MM.1S (cell line): ENCODE results near the gene COL18A1.

Source experiments
- EZH2 ChIP-seq: fragments of 300-600 bp; sonication (generic); optimal IDR thresholded peaks from 2 replicates; pipeline ENCODE3; 2017; ENCODE audit warnings: low read depth, mild to moderate bottlenecking, antibody characterized with exemption, low read length, mixed read lengths
- TF ChIP-seq, protein P1 (sequence below): fragments of 300-600 bp; sonication (generic); IDR thresholded peaks from 2 replicates; pipeline ENCODE4 v1.5.1; 2016; ENCODE audit warnings: antibody characterized with exemption, low read length, mixed read lengths

DNA sequence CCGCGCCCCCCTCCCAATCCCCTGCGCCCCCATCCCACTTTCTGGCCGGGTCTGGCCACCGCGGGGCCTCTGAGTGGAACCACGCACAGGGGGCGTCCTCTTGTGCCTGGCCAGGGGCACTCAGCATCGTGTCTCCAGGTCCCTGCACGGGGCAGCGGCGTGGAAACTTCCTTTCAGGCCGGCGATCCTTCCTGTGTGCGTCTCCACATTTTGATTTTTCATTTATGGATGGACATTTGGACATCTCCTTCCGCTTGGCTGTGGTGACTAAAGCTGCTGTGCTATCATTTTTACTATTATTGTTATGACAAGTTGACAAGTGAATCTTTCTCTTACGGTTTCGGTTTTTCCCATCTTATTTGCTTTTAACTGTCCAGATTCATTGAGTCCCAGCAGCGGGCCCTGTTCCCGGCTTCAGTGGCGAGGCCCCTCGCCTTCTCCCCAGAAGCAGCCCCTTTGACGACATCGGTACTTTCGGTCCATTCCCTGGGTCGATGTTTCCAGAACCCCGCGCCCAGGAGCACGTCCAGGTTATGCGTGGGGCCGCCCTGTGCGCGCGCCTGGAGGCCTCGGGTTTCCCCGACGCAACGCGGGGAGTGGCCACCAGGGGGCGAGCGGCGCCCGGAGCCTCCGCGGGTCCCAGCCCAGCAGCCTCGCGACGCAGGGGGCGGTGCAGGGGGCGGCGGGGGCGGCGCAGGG is 149.7 kb downstream of the COL18A1 start:
- TF ChIP-seq, protein P1, sequence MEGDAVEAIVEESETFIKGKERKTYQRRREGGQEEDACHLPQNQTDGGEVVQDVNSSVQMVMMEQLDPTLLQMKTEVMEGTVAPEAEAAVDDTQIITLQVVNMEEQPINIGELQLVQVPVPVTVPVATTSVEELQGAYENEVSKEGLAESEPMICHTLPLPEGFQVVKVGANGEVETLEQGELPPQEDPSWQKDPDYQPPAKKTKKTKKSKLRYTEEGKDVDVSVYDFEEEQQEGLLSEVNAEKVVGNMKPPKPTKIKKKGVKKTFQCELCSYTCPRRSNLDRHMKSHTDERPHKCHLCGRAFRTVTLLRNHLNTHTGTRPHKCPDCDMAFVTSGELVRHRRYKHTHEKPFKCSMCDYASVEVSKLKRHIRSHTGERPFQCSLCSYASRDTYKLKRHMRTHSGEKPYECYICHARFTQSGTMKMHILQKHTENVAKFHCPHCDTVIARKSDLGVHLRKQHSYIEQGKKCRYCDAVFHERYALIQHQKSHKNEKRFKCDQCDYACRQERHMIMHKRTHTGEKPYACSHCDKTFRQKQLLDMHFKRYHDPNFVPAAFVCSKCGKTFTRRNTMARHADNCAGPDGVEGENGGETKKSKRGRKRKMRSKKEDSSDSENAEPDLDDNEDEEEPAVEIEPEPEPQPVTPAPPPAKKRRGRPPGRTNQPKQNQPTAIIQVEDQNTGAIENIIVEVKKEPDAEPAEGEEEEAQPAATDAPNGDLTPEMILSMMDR = peak; percentile 74
- TF ChIP-seq EZH2 = no peak
